Skeletal muscle satellite cell (primary cell): ENCODE measurements around the gene SLC27A1.

Experiments
- H3K27me3 ChIP-seq: 2 replicates; pipeline ENCODE4 v1.7.0; 2013; ENCODE audit warnings: low read length; ENCODE audit not compliant: control insufficient read depth, insufficient read depth
- H3K36me3 ChIP-seq: 2 replicates; pipeline ENCODE4 v1.7.0; 2013; ENCODE audit warnings: mild to moderate bottlenecking, control low read depth, low read length; ENCODE audit not compliant: insufficient read depth
- H3K4me1 ChIP-seq: 2 replicates; pipeline ENCODE4 v1.7.0; 2013; ENCODE audit warnings: low read length; ENCODE audit not compliant: control insufficient read depth, insufficient read depth
- H3K4me2 ChIP-seq: 2 replicates; pipeline ENCODE4 v1.7.0; 2013; ENCODE audit warnings: mild to moderate bottlenecking, low read length
- H3K4me3 ChIP-seq: 2 replicates; pipeline ENCODE4 v1.7.0; 2013; ENCODE audit warnings: low read length
- H3K9ac ChIP-seq: 2 replicates; pipeline ENCODE4 v1.7.0; 2013; ENCODE audit warnings: mild to moderate bottlenecking, low read depth, low read length, moderate library complexity
- H3K9me3 ChIP-seq: replicated peaks from 2 replicates; pipeline ENCODE4 v1.7.0; 2013; ENCODE audit warnings: mild to moderate bottlenecking, control low read depth, low read length

SLC27A1 gene

GRCh38 chr19:17536955-17537354 is 66.6 kb downstream of the SLC27A1 start:
- Histone ChIP-seq H3K4me1 (peaks cover 9% of the 10 kb centered on the region), H3K9me3 (no peaks in the 10 kb centered on the region), H3K27me3 (peaks cover 23% of the 10 kb centered on the region), H3K9ac (no peak overlapping the region), H3K4me2 (no peak overlapping the region), H3K36me3 (no peaks in the 10 kb centered on the region), H3K4me3 (no peak overlapping the region)

GRCh38 chr19:17538684-17539237 is 68.4 kb downstream of the SLC27A1 start:
- Histone ChIP-seq H3K4me3 (peak overlapping the region; percentile 66), H3K9ac (peak overlapping the region; percentile 57), H3K27me3 (peaks cover 28% of the 10 kb centered on the region), H3K36me3 (no peaks in the 10 kb centered on the region), H3K4me2 (peak overlapping the region; percentile 93), H3K9me3 (no peaks in the 10 kb centered on the region), H3K4me1 (peaks cover 9% of the 10 kb centered on the region)

GRCh38 chr19:17539238-17540117 is 69.2 kb downstream of the SLC27A1 start:
- Histone ChIP-seq H3K9ac (peak overlapping the region; percentile 57), H3K4me3 (peak overlapping the region; percentile 66), H3K36me3 (no peaks in the 10 kb centered on the region), H3K4me1 (peaks cover 9% of the 10 kb centered on the region), H3K27me3 (peaks cover 28% of the 10 kb centered on the region), H3K4me2 (peak overlapping the region; percentile 93), H3K9me3 (no peaks in the 10 kb centered on the region)

GRCh38 chr19:17540174-17540573 is 69.8 kb downstream of the SLC27A1 start:
- Histone ChIP-seq H3K4me2 (no peak overlapping the region), H3K4me1 (peaks cover 9% of the 10 kb centered on the region), H3K4me3 (no peak overlapping the region), H3K27me3 (peaks cover 24% of the 10 kb centered on the region), H3K9me3 (no peaks in the 10 kb centered on the region), H3K9ac (no peak overlapping the region), H3K36me3 (no peaks in the 10 kb centered on the region)

GRCh38 chr19:17541184-17541759 is 70.9 kb downstream of the SLC27A1 start:
- Histone ChIP-seq H3K9me3 (no peaks in the 10 kb centered on the region), H3K27me3 (peaks cover 20% of the 10 kb centered on the region), H3K36me3 (no peaks in the 10 kb centered on the region), H3K9ac (no peak overlapping the region), H3K4me2 (no peak overlapping the region), H3K4me1 (peaks cover 9% of the 10 kb centered on the region), H3K4me3 (no peak overlapping the region)

- H3K4me2 ChIP-seq, result no peak overlapping the region
- H3K9ac ChIP-seq, result no peak overlapping the region
- H3K4me3 ChIP-seq, result no peak overlapping the region
- no peaks in the 10 kb centered on the region for H3K9me3 ChIP-seq
- peaks cover 9% of the 10 kb centered on the region for H3K4me1 ChIP-seq
- H3K27me3 ChIP-seq, result peaks cover 20% of the 10 kb centered on the region
- H3K36me3 ChIP-seq, result no peaks in the 10 kb centered on the region
Measured at GRCh38 chr19:17542042-17542441, 71.7 kb downstream of the SLC27A1 start.

GRCh38 chr19:17542793-17543582 is 72.7 kb downstream of the SLC27A1 start:
- Histone ChIP-seq H3K9ac (no peak overlapping the region), H3K4me1 (peaks cover 9% of the 10 kb centered on the region), H3K36me3 (no peaks in the 10 kb centered on the region), H3K4me3 (no peak overlapping the region), H3K9me3 (no peaks in the 10 kb centered on the region), H3K4me2 (no peak overlapping the region), H3K27me3 (peaks cover 20% of the 10 kb centered on the region)

- Histone ChIP-seq H3K36me3 (no peaks in the 10 kb centered on the region), H3K9ac (no peak overlapping the region), H3K4me1 (peaks cover 6% of the 10 kb centered on the region), H3K27me3 (peaks cover 15% of the 10 kb centered on the region), H3K4me3 (no peak overlapping the region), H3K4me2 (no peak overlapping the region), H3K9me3 (no peaks in the 10 kb centered on the region)
Measured at GRCh38 chr19:17543986-17544385, 73.7 kb downstream of the SLC27A1 start.

- peaks cover 2% of the 10 kb centered on the region for H3K4me1 ChIP-seq
- no peak overlapping the region for H3K4me2 ChIP-seq
- H3K9ac ChIP-seq, result no peak overlapping the region
- no peak overlapping the region for H3K4me3 ChIP-seq
- no peaks in the 10 kb centered on the region for H3K9me3 ChIP-seq
- no peaks in the 10 kb centered on the region for H3K36me3 ChIP-seq
- H3K27me3 ChIP-seq, result peaks cover 13% of the 10 kb centered on the region
Measured at GRCh38 chr19:17544418-17544817, 74.1 kb downstream of the SLC27A1 start.

- Histone ChIP-seq H3K4me3 (no peak overlapping the region), H3K27me3 (peaks cover under 1% of the 10 kb centered on the region), H3K9ac (no peak overlapping the region), H3K9me3 (no peaks in the 10 kb centered on the region), H3K4me1 (no peaks in the 10 kb centered on the region), H3K36me3 (no peaks in the 10 kb centered on the region), H3K4me2 (no peak overlapping the region)
Measured at GRCh38 chr19:17548145-17548544, 77.8 kb downstream of the SLC27A1 start.

GRCh38 chr19:17549085-17549740 is 78.9 kb downstream of the SLC27A1 start:
- H3K4me3 ChIP-seq, result no peak overlapping the region
- no peaks in the 10 kb centered on the region for H3K9me3 ChIP-seq
- no peak overlapping the region for H3K4me2 ChIP-seq
- no peaks in the 10 kb centered on the region for H3K27me3 ChIP-seq
- no peak overlapping the region for H3K9ac ChIP-seq
- H3K36me3 ChIP-seq, result no peaks in the 10 kb centered on the region
- H3K4me1 ChIP-seq, result peaks cover 6% of the 10 kb centered on the region
